IMR-90 (cell line): ENCODE data around the gene PEX14. TPM values are rescaled to one million over a fixed set of nuclear protein-coding genes. Genes with fewer than 3 reads are reported as not detected.
A peak's percentile ranks its signal among the peaks of the same experiment; 100 is the strongest.

Source experiments
- ATAC-seq: fragments of 200-7000 bp; cut with Tn5 transposase; 2 replicates; pipeline ENCODE4 v1.9.1; 2020; ENCODE audit warnings: low read depth, mild to moderate bottlenecking, moderate library complexity
- BruUV-seq: library from RNA; stranded (reverse); fragments of 400-500 nt; replicated peaks from 2 replicates; lab custom pipeline; 2021; lab: Mats Ljungman, UMichigan
- CTCF ChIA-PET: fragments of 300-600 bp; formaldehyde crosslinking; extraction: SDS; loops from one replicate; lab custom pipeline; 2021; ENCODE audit warnings: antibody characterized with exemption; lab: Yijun Ruan, JAX
- POLR2A ChIA-PET: fragments of 300-600 bp; sonication (Branson Sonifier 250); formaldehyde crosslinking; loops from one replicate; lab custom pipeline; 2022; ENCODE audit warnings: antibody characterized with exemption; ENCODE audit not compliant: unreplicated experiment; lab: Charles Lee
- DNase-seq: peaks from one replicate; pipeline ENCODE4 v3.0.0; 2013
- H2AFZ ChIP-seq: replicated peaks from 2 replicates; pipeline ENCODE3; 2013; ENCODE audit warnings: low read length, mild to moderate bottlenecking; ENCODE audit not compliant: poor library complexity
- H2AK5ac ChIP-seq: 2 replicates; pipeline ENCODE4 v1.6.1; 2013; ENCODE audit warnings: low read depth, low read length, inconsistent platforms
- H2AK9ac ChIP-seq: replicated peaks from 2 replicates; pipeline ENCODE3; 2013; ENCODE audit warnings: mild to moderate bottlenecking, low read depth, low read length, moderate library complexity; ENCODE audit not compliant: poor library complexity
- H2BK120ac ChIP-seq: 2 replicates; pipeline ENCODE4 v1.6.1; 2013; ENCODE audit warnings: low read depth, low read length, inconsistent platforms
- H2BK15ac ChIP-seq: 3 replicates; pipeline ENCODE4 v1.6.1; 2013; ENCODE audit warnings: low read depth, low read length, inconsistent platforms
- H2BK20ac ChIP-seq: 2 replicates; pipeline ENCODE4 v1.6.1; 2013; ENCODE audit warnings: low read depth, mild to moderate bottlenecking, inconsistent platforms, low read length, moderate library complexity
- H2BK5ac ChIP-seq: 2 replicates; pipeline ENCODE4 v1.6.1; 2013; ENCODE audit warnings: mild to moderate bottlenecking, low read depth, low read length, inconsistent platforms; ENCODE audit not compliant: poor library complexity, severe bottlenecking
- H3K14ac ChIP-seq: replicated peaks from 2 replicates; pipeline ENCODE4 v1.6.1; 2013; ENCODE audit warnings: low read depth, low read length, inconsistent platforms
- H3K18ac ChIP-seq: 2 replicates; pipeline ENCODE4 v1.6.1; 2013; ENCODE audit warnings: low read depth, low read length, control low read depth
- H3K23ac ChIP-seq: 2 replicates; pipeline ENCODE4 v1.6.1; 2013; ENCODE audit warnings: low read depth, low read length, inconsistent platforms
- H3K27ac ChIP-seq: 2 replicates; pipeline ENCODE4 v1.5.1; 2013; ENCODE audit warnings: mild to moderate bottlenecking, control low read depth, low read length; ENCODE audit not compliant: insufficient read depth
- H3K27me3 ChIP-seq: 2 replicates; pipeline ENCODE4 v1.6.1; 2013; ENCODE audit warnings: low read length; ENCODE audit not compliant: control insufficient read depth, insufficient read depth
- H3K36me3 ChIP-seq: 2 replicates; pipeline ENCODE4 v1.6.1; 2013; ENCODE audit warnings: low read length, mixed read lengths; ENCODE audit not compliant: control insufficient read depth, insufficient read depth
- H3K4ac ChIP-seq: 2 replicates; pipeline ENCODE4 v1.6.1; 2013; ENCODE audit warnings: low read depth, low read length, inconsistent platforms
- H3K4me1 ChIP-seq: 2 replicates; pipeline ENCODE4 v1.6.1; 2013; ENCODE audit warnings: low read length, mixed read lengths; ENCODE audit not compliant: control insufficient read depth, insufficient read depth
- H3K4me2 ChIP-seq: 2 replicates; pipeline ENCODE4 v1.6.1; 2013; ENCODE audit warnings: low read depth, mild to moderate bottlenecking, control low read depth, low read length, moderate library complexity
- H3K4me3 ChIP-seq: 2 replicates; pipeline ENCODE4 v1.5.1; 2013; ENCODE audit warnings: low read depth, mild to moderate bottlenecking, control low read depth, low read length, moderate library complexity; ENCODE audit not compliant: insufficient read depth
- H3K56ac ChIP-seq: 2 replicates; pipeline ENCODE4 v1.6.1; 2013; ENCODE audit warnings: low read length, inconsistent platforms; ENCODE audit not compliant: insufficient read depth; ENCODE audit errors: extremely low read depth
- H3K79me1 ChIP-seq, 2 experiments: 2 replicates each; pipeline ENCODE4 v1.6.1; 2013; ENCODE audit warnings: low read length in 2 of 2, inconsistent platforms in 1 of 2, low read depth in 1 of 2
- H3K9ac ChIP-seq: 2 replicates; pipeline ENCODE4 v1.6.1; 2013; ENCODE audit warnings: low read depth, low read length, control low read depth
- H3K9me1 ChIP-seq: 2 replicates; pipeline ENCODE4 v1.6.1; 2013; ENCODE audit warnings: low read length, inconsistent platforms; ENCODE audit not compliant: insufficient read depth
- H3K9me3 ChIP-seq: 2 replicates; pipeline ENCODE4 v1.6.1; 2013; ENCODE audit warnings: low read length; ENCODE audit not compliant: control insufficient read depth, insufficient read depth
- H4K20me1 ChIP-seq: 2 replicates; pipeline ENCODE4 v1.6.1; 2013; ENCODE audit warnings: low read length, inconsistent platforms; ENCODE audit not compliant: insufficient read depth
- H4K5ac ChIP-seq: 2 replicates; pipeline ENCODE4 v1.6.1; 2013; ENCODE audit warnings: mild to moderate bottlenecking, low read depth, low read length, control low read depth
- H4K8ac ChIP-seq, 2 experiments: 2 replicates each; pipeline ENCODE4 v1.6.1; 2013; ENCODE audit warnings: low read depth in 2 of 2, low read length in 2 of 2, control low read depth in 1 of 2, inconsistent platforms in 1 of 2
- H4K91ac ChIP-seq: 2 replicates; pipeline ENCODE4 v1.6.1; 2013; ENCODE audit warnings: low read depth, low read length, inconsistent platforms; ENCODE audit not compliant: insufficient read depth
- BHLHE40 ChIP-seq: fragments of 150-350 bp; IDR thresholded peaks from 2 replicates; pipeline ENCODE4 v1.6.1; 2016; ENCODE audit warnings: mild to moderate bottlenecking, low read depth, low read length
- CEBPB ChIP-seq: IDR thresholded peaks from 2 replicates; pipeline ENCODE4 v1.6.1; 2012; ENCODE audit warnings: low read depth, low read length, improper control_type of control experiment
- CHD1 ChIP-seq: IDR thresholded peaks from 2 replicates; pipeline ENCODE4 v1.6.1; 2012; ENCODE audit warnings: low read depth, low read length, improper control_type of control experiment
- FOS ChIP-seq: fragments of 150-350 bp; IDR thresholded peaks from 2 replicates; pipeline ENCODE4 v1.6.1; 2016; ENCODE audit warnings: low read depth, low read length
- MAFK ChIP-seq: IDR thresholded peaks from 2 replicates; pipeline ENCODE4 v1.6.1; 2012; ENCODE audit warnings: low read depth, low read length, improper control_type of control experiment
- MAZ ChIP-seq: IDR thresholded peaks from 2 replicates; pipeline ENCODE4 v1.6.1; 2012; ENCODE audit warnings: low read depth, mild to moderate bottlenecking, low read length, improper control_type of control experiment, moderate library complexity, borderline replicate concordance
- MXI1 ChIP-seq: IDR thresholded peaks from 2 replicates; pipeline ENCODE4 v1.6.1; 2012; ENCODE audit warnings: low read depth, mild to moderate bottlenecking, low read length, moderate library complexity, borderline replicate concordance
- NFE2L2 ChIP-seq: fragments of 150-350 bp; IDR thresholded peaks from 2 replicates; pipeline ENCODE4 v1.6.1; 2016; ENCODE audit warnings: low read depth, mild to moderate bottlenecking, low read length
- POLR2A ChIP-seq: IDR thresholded peaks from 2 replicates; pipeline ENCODE4 v1.6.1; 2012; ENCODE audit warnings: mild to moderate bottlenecking, low read depth, low read length
- RAD21 ChIP-seq: IDR thresholded peaks from 2 replicates; pipeline ENCODE4 v1.6.1; 2012; ENCODE audit warnings: low read length, improper control_type of control experiment
- RCOR1 ChIP-seq: IDR thresholded peaks from 2 replicates; pipeline ENCODE4 v1.6.1; 2012; ENCODE audit warnings: mild to moderate bottlenecking, low read length, improper control_type of control experiment; ENCODE audit not compliant: insufficient replicate concordance
- SMC3 ChIP-seq: fragments of 150-350 bp; IDR thresholded peaks from 2 replicates; pipeline ENCODE4 v1.6.1; 2016; ENCODE audit warnings: low read depth, mild to moderate bottlenecking, antibody characterized with exemption, low read length, moderate library complexity
- USF2 ChIP-seq: fragments of 150-350 bp; IDR thresholded peaks from 2 replicates; pipeline ENCODE4 v1.6.1; 2017; ENCODE audit warnings: mild to moderate bottlenecking, antibody characterized with exemption, low read length, low read depth
- WGBS, 2 experiments: methylation state at CpG; one replicate each; pipeline versions ENCODE4 v1.1.5 to v1.1.7; 2013; ENCODE audit warnings: missing lambda C conversion rate in 2 of 2; ENCODE audit not compliant: insufficient read length in 1 of 2; ENCODE audit errors: extremely low coverage in 2 of 2; 5-methylcytosine and 5-hydroxymethylcytosine counted together
- dilution Hi-C: fragments of 300-500 bp; cut with HindIII; formaldehyde crosslinking; loops from one replicate; pipeline ENCODE4 v1.14.3; 2018; ENCODE audit warnings: low sequenced_read_pairs; ENCODE audit not compliant: unreplicated experiment
- in situ Hi-C: fragments of 300-500 bp; cut with MboI; formaldehyde crosslinking; loops from 3 replicates; pipeline ENCODE4 v1.14.3; 2019; ENCODE audit warnings: low sequenced_read_pairs, inconsistent platforms, mixed read lengths
- intact Hi-C: fragments of 100-400 bp; cut with micrococcal nuclease; formaldehyde crosslinking; loops from 2 replicates; pipeline ENCODE4 v1.10.0; 2022
- polyA plus RNA-seq, 3 experiments: library from polyadenylated mRNA; depleted of rRNA; stranded (reverse); fragments of >200 nt; gene quantifications; 2 replicates each; pipeline ENCODE4 v1.2.3, GENCODE V29; 2012; ENCODE audit warnings: low replicate concordance in 1 of 3
- total RNA-seq: library from RNA; depleted of rRNA; stranded (reverse); fragments of >200 nt; gene quantifications from 2 replicates; pipeline ENCODE4 v1.2.3, GENCODE V29; 2012
- TF ChIP-seq, protein P1 (sequence below): conservative IDR thresholded peaks from 2 replicates; pipeline ENCODE4 v1.5.1; 2012; ENCODE audit warnings: mild to moderate bottlenecking, low read depth, low read length, improper control_type of control experiment
- TF ChIP-seq, protein P2 (sequence below): fragments of 150-350 bp; IDR thresholded peaks from 2 replicates; pipeline ENCODE4 v1.6.1; 2016; ENCODE audit warnings: low read depth, mild to moderate bottlenecking, low read length, moderate library complexity, borderline replicate concordance

Gene PEX14
- total and polyA plus RNA-seq, 2 of the 4 experiments (the other 2 are of a cell fraction), result 9.5 to 22.5 TPM

- ATAC-seq, result no peak
- CTCF ChIA-PET, result no interaction called here
- no peak for TF ChIP-seq RCOR1
- TF ChIP-seq MAFK, result no peak
- no peak for TF ChIP-seq FOS
- no peak for TF ChIP-seq BHLHE40
- TF ChIP-seq, protein P1, sequence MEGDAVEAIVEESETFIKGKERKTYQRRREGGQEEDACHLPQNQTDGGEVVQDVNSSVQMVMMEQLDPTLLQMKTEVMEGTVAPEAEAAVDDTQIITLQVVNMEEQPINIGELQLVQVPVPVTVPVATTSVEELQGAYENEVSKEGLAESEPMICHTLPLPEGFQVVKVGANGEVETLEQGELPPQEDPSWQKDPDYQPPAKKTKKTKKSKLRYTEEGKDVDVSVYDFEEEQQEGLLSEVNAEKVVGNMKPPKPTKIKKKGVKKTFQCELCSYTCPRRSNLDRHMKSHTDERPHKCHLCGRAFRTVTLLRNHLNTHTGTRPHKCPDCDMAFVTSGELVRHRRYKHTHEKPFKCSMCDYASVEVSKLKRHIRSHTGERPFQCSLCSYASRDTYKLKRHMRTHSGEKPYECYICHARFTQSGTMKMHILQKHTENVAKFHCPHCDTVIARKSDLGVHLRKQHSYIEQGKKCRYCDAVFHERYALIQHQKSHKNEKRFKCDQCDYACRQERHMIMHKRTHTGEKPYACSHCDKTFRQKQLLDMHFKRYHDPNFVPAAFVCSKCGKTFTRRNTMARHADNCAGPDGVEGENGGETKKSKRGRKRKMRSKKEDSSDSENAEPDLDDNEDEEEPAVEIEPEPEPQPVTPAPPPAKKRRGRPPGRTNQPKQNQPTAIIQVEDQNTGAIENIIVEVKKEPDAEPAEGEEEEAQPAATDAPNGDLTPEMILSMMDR, result no peak
- no peak for TF ChIP-seq NFE2L2
- no peak for TF ChIP-seq MAZ
- TF ChIP-seq USF2, result no peak
- TF ChIP-seq SMC3, result no peak
- TF ChIP-seq MXI1, result no peak
- TF ChIP-seq CHD1, result no peak
- TF ChIP-seq, protein P2, sequence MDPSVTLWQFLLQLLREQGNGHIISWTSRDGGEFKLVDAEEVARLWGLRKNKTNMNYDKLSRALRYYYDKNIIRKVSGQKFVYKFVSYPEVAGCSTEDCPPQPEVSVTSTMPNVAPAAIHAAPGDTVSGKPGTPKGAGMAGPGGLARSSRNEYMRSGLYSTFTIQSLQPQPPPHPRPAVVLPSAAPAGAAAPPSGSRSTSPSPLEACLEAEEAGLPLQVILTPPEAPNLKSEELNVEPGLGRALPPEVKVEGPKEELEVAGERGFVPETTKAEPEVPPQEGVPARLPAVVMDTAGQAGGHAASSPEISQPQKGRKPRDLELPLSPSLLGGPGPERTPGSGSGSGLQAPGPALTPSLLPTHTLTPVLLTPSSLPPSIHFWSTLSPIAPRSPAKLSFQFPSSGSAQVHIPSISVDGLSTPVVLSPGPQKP, result no peak
- no peak for TF ChIP-seq POLR2A
- no peak for TF ChIP-seq CEBPB
- no peak for TF ChIP-seq RAD21
These were observed 163.2 kb downstream of the PEX14 start for GRCh38 chr1:10637834-10638558.

More at GRCh38 chr1:10637834-10638558, 163.2 kb downstream of the PEX14 start:
- WGBS, 2 experiments, result 68% methylated on average over 8 of the region's 29 CpGs; no CpG with 5 or more reads in 1 of the 2 experiments
- Histone ChIP-seq H4K91ac (no peak overlapping the region), H3K9ac (no peak overlapping the region), H3K4me1 (peaks cover 4% of the 10 kb centered on the region), H3K27ac (no peak overlapping the region), H2BK15ac (no peak overlapping the region), H2AFZ (peak overlapping the region; percentile 69), H3K9me1 (no peaks in the 10 kb centered on the region), H3K23ac (no peak overlapping the region), H2AK9ac (no peak overlapping the region), H2BK5ac (no peak overlapping the region), H3K36me3 (no peaks in the 10 kb centered on the region), H3K56ac (no peak overlapping the region), H3K4me2 (no peak overlapping the region), H4K5ac (no peak overlapping the region), H3K4me3 (no peak overlapping the region), H3K9me3 (peaks cover 3% of the 10 kb centered on the region; the same call in 1 of the 2 replicates), H2BK20ac (no peak overlapping the region), H3K14ac (no peak overlapping the region), H2AK5ac (no peak overlapping the region), H4K20me1 (no peaks in the 10 kb centered on the region), H3K4ac (no peak overlapping the region), H2BK120ac (no peak overlapping the region), H3K27me3 (peaks cover 8% of the 10 kb centered on the region; the same call in 1 of the 2 replicates), H4K8ac (no peak overlapping the region), H3K18ac (no peak overlapping the region), H3K79me1 (no peaks in the 10 kb centered on the region)
- dilution Hi-C loops (no loop called here), intact Hi-C loops (no loop called here), in situ Hi-C loops (no loop called here)
- POLR2A ChIA-PET, result interaction anchor here (0.7 kb wide), 1 partner anchor 49 kb away, joined by 6 read pairs; no protein-coding TSS in a partner anchor
- BruUV-seq, result no TSS peak
- no peak for DNase-seq
